Activated CD8-positive, alpha-beta memory T cell treated with anti-CD3 and anti-CD28 coated beads for 24 hours (primary cell): Measurements from ENCODE around the gene SPEN.
"Not testable (repeated sequence)": the region's sequence is repeated elsewhere in the genome, so short reads cannot be mapped to it uniquely, and the experiment has no call there.

Experiments
- DNase-seq: peaks from one replicate; pipeline ENCODE4 v3.0.0-alpha.2; 2020

The SPEN gene

GRCh38 chr1:15833842-15834405 lies 13.6 kb upstream of the SPEN start:
- no peak for DNase-seq

GRCh38 chr1:15834406-15835204 lies 12.9 kb upstream of the SPEN start:
- DNase-seq: peak; percentile 94

- DNase-seq: no peak
Measured at GRCh38 chr1:15835205-15835740, 12.2 kb upstream of the SPEN start.

GRCh38 chr1:15835741-15836510 lies 11.6 kb upstream of the SPEN start:
- peak; percentile 99 for DNase-seq

GRCh38 chr1:15836511-15836771 lies 11.1 kb upstream of the SPEN start:
- not testable (repeated sequence) for DNase-seq

- DNase-seq: peak; percentile 86
Measured at GRCh38 chr1:15836772-15837669, 10.5 kb upstream of the SPEN start.

- no peak for DNase-seq
Measured at GRCh38 chr1:15837931-15838330, 9.6 kb upstream of the SPEN start.

- DNase-seq: no peak
Measured at GRCh38 chr1:15838721-15839120, 8.8 kb upstream of the SPEN start.

- DNase-seq: no peak
Measured at GRCh38 chr1:15843826-15844572, 3.5 kb upstream of the SPEN start.

- not testable (repeated sequence) for DNase-seq
Measured at GRCh38 chr1:15846056-15846455, 1.5 kb upstream of the SPEN start.

GRCh38 chr1:15847893-15848142 lies 311 bp downstream of the SPEN start:
- no peak for DNase-seq

GRCh38 chr1:15848143-15848928 lies 829 bp downstream of the SPEN start:
- peak; percentile 84 for DNase-seq

- peak; percentile 82 for DNase-seq
Measured at GRCh38 chr1:15848929-15849774, 1.6 kb downstream of the SPEN start.

GRCh38 chr1:15849775-15850324 lies 2.3 kb downstream of the SPEN start:
- DNase-seq: peak; percentile 66

GRCh38 chr1:15850471-15851001 lies 3.0 kb downstream of the SPEN start:
- DNase-seq: no peak

GRCh38 chr1:15851210-15852035 lies 3.9 kb downstream of the SPEN start:
- DNase-seq: no peak

GRCh38 chr1:15852036-15852827 lies 4.7 kb downstream of the SPEN start:
- no peak for DNase-seq

- no peak for DNase-seq
Measured at GRCh38 chr1:15852828-15853302, 5.4 kb downstream of the SPEN start.
